CD4-positive, alpha-beta T cell treated with Interleukin-6 for 4 hours (primary cell): ENCODE measurements around the gene IL3.

Source experiments
- DNase-seq: peaks from one replicate; pipeline ENCODE4 v3.0.0-alpha.2; 2020; ENCODE audit warnings: mixed read lengths

The IL3 gene

GRCh38 chr5:132026516-132027008 lies 33.9 kb upstream of the IL3 start:
- peak; percentile 50 for DNase-seq

- no peak for DNase-seq
Observed at GRCh38 chr5:132027027-132027426, 33.4 kb upstream of the IL3 start.

GRCh38 chr5:132029609-132030330 lies 30.7 kb upstream of the IL3 start:
- DNase-seq, result no peak

GRCh38 chr5:132030610-132031009 lies 29.8 kb upstream of the IL3 start:
- DNase-seq, result no peak

GRCh38 chr5:132032196-132032595 lies 28.3 kb upstream of the IL3 start:
- DNase-seq, result no peak

- DNase-seq, result no peak
Observed at GRCh38 chr5:132033122-132033521, 27.3 kb upstream of the IL3 start.

- DNase-seq, result no peak
Observed at GRCh38 chr5:132037353-132037752, 23.1 kb upstream of the IL3 start.

- DNase-seq, result no peak
Observed at GRCh38 chr5:132044207-132044606, 16.2 kb upstream of the IL3 start.

- no peak for DNase-seq
Observed at GRCh38 chr5:132046880-132047299, 13.6 kb upstream of the IL3 start.

GRCh38 chr5:132049093-132049492 lies 11.4 kb upstream of the IL3 start:
- no peak for DNase-seq

GRCh38 chr5:132049559-132049958 lies 10.9 kb upstream of the IL3 start:
- no peak for DNase-seq

- no peak for DNase-seq
Observed at GRCh38 chr5:132050136-132050535, 10.3 kb upstream of the IL3 start.

- no peak for DNase-seq
Observed at GRCh38 chr5:132050661-132051552, 9.5 kb upstream of the IL3 start.

GRCh38 chr5:132052520-132052919 lies 7.9 kb upstream of the IL3 start:
- DNase-seq, result no peak

- no peak for DNase-seq
Observed at GRCh38 chr5:132053483-132053882, 7.0 kb upstream of the IL3 start.

- DNase-seq, result no peak
Observed at GRCh38 chr5:132054031-132054696, 6.3 kb upstream of the IL3 start.

- DNase-seq, result no peak
Observed at GRCh38 chr5:132054697-132055440, 5.6 kb upstream of the IL3 start.

- no peak for DNase-seq
Observed at GRCh38 chr5:132055441-132055807, 5.0 kb upstream of the IL3 start.

GRCh38 chr5:132055808-132056609 lies 4.4 kb upstream of the IL3 start:
- peak; percentile 41 for DNase-seq

GRCh38 chr5:132056610-132057497 lies 3.6 kb upstream of the IL3 start:
- no peak for DNase-seq
